HepG2 (cell line): ENCODE results near the gene ASXL1. TPM values are rescaled to one million over a fixed set of nuclear protein-coding genes. Genes with fewer than 3 reads are reported as not detected.
A peak's percentile ranks its signal among the peaks of the same experiment; 100 is the strongest.

Experiments used
- ARID2 ChIP-seq: sonication (generic); formaldehyde crosslinking; IDR thresholded peaks from 2 replicates; pipeline ENCODE4 v1.8.1; 2022; ENCODE audit warnings: mild to moderate bottlenecking, missing genetic modification reagents, borderline replicate concordance
- DPF2 ChIP-seq: sonication (generic); formaldehyde crosslinking; IDR thresholded peaks from 2 replicates; pipeline ENCODE4 v1.4.0; 2020; ENCODE audit warnings: mild to moderate bottlenecking, low read depth, missing genetic modification reagents, borderline replicate concordance
- FOXM1 ChIP-seq: sonication (generic); formaldehyde crosslinking; IDR thresholded peaks from 2 replicates; pipeline ENCODE4 v1.5.0; 2020; ENCODE audit warnings: missing genetic modification reagents
- FOXP1 ChIP-seq, 2 experiments: fragments of 450-650 bp in 1 of 2; IDR thresholded peaks; 2 replicates each; pipeline ENCODE4 v1.6.1; 2017 to 2018; ENCODE audit warnings: antibody characterized with exemption in 1 of 2
- ISX ChIP-seq: sonication (generic); formaldehyde crosslinking; conservative IDR thresholded peaks from 2 replicates; pipeline ENCODE4 v1.5.0; 2020; ENCODE audit warnings: missing genetic modification reagents
- MEF2D ChIP-seq: sonication (generic); formaldehyde crosslinking; IDR thresholded peaks from 2 replicates; pipeline ENCODE4 v1.5.1; 2020; ENCODE audit warnings: mild to moderate bottlenecking, missing genetic modification reagents
- MEIS2 ChIP-seq: sonication (generic); formaldehyde crosslinking; IDR thresholded peaks from 2 replicates; pipeline ENCODE4 v1.9.0; 2021; ENCODE audit warnings: mild to moderate bottlenecking, missing genetic modification reagents
- NCOR1 ChIP-seq: fragments of 200-600 bp; sonication (generic); IDR thresholded peaks from 2 replicates; pipeline ENCODE4 v1.7.0; 2017; ENCODE audit warnings: antibody characterized with exemption, low read length, borderline replicate concordance
- RNF2 ChIP-seq: fragments of 450-650 bp; conservative IDR thresholded peaks from 2 replicates; pipeline ENCODE4 v1.6.1; 2016; ENCODE audit warnings: low read depth
- SRSF9 ChIP-seq: fragments of 200-400 bp; formaldehyde crosslinking; IDR thresholded peaks from 2 replicates; pipeline ENCODE4 v1.6.1; 2018; ENCODE audit warnings: borderline replicate concordance, mild to moderate bottlenecking, low read depth, low read length; ENCODE audit not compliant: insufficient read depth, poor library complexity, severe bottlenecking
- ZNF317 ChIP-seq: sonication (generic); formaldehyde crosslinking; IDR thresholded peaks from 2 replicates; pipeline ENCODE4 v1.5.0; 2020; ENCODE audit warnings: mild to moderate bottlenecking, missing genetic modification reagents
- ZNF484 ChIP-seq: sonication (generic); formaldehyde crosslinking; IDR thresholded peaks from 2 replicates; pipeline ENCODE4 v1.5.1; 2020; ENCODE audit warnings: mild to moderate bottlenecking, low read depth, missing genetic modification reagents, borderline replicate concordance
- ZNF607 ChIP-seq: sonication (generic); formaldehyde crosslinking; IDR thresholded peaks from 2 replicates; pipeline ENCODE4 v1.5.1; 2020; ENCODE audit warnings: missing genetic modification reagents, mild to moderate bottlenecking, borderline replicate concordance
- ZNF652 ChIP-seq: IDR thresholded peaks from 2 replicates; pipeline ENCODE4 v1.6.1; 2016; ENCODE audit warnings: low read depth, borderline replicate concordance
- polyA plus RNA-seq, 8 experiments: library from polyadenylated mRNA; depleted of rRNA in 3 of 8; stranded (reverse) in 7 of 8; unstranded in 1 of 8; fragments of >200 nt; fragmentation: Illumina TruSeq in 4 of 8; extraction: Trizol in 4 of 8; gene quantifications; 2 replicates each; pipeline versions ENCODE4 v1.2.1 to v1.2.3, GENCODE V29; 2011 to 2016; ENCODE audit warnings: low read depth in 4 of 8, missing spikeins in 1 of 8, mixed read lengths in 1 of 8; ENCODE audit not compliant: insufficient read depth in 1 of 8
- total RNA-seq, 5 experiments: library from RNA; depleted of rRNA; stranded (reverse); fragments of >200 nt; fragmentation: Illumina TruSeq; extraction: Trizol; gene quantifications; 2 replicates each; pipeline ENCODE4 v1.2.3, GENCODE V29; 2016; ENCODE audit warnings: low read depth in 1 of 5
- TF ChIP-seq, protein P1 (sequence below): sonication (generic); formaldehyde crosslinking; IDR thresholded peaks from 2 replicates; pipeline ENCODE4 v1.8.0; 2022; ENCODE audit warnings: missing genetic modification reagents, mild to moderate bottlenecking, borderline replicate concordance
- TF ChIP-seq, protein P2 (sequence below): sonication (generic); formaldehyde crosslinking; IDR thresholded peaks from 2 replicates; pipeline ENCODE4 v1.4.0; 2020; ENCODE audit warnings: missing genetic modification reagents, borderline replicate concordance
- TF ChIP-seq, protein P3 (sequence below): sonication (generic); formaldehyde crosslinking; IDR thresholded peaks from 2 replicates; pipeline ENCODE4 v1.4.0; 2020; ENCODE audit warnings: missing genetic modification reagents
- TF ChIP-seq, protein P4 (sequence below), 2 experiments: fragments of 450-650 bp in 1 of 2; sonication (generic) in 1 of 2; formaldehyde crosslinking; IDR thresholded peaks; 2 replicates each; pipeline versions ENCODE4 v1.5.0 to v1.8.0; 2020 to 2022; ENCODE audit warnings: mild to moderate bottlenecking in 1 of 2, missing genetic modification reagents in 1 of 2
- TF ChIP-seq, protein P5 (sequence below): sonication (generic); IDR thresholded peaks from 2 replicates; pipeline ENCODE4 v1.6.1; 2016; ENCODE audit warnings: low read depth, borderline replicate concordance
- TF ChIP-seq, protein P6 (sequence below): sonication (generic); formaldehyde crosslinking; IDR thresholded peaks from 2 replicates; pipeline ENCODE4 v1.9.0; 2021; ENCODE audit warnings: missing genetic modification reagents, mild to moderate bottlenecking, borderline replicate concordance
- TF ChIP-seq, protein P7 (sequence below): sonication (generic); formaldehyde crosslinking; IDR thresholded peaks from 2 replicates; pipeline ENCODE4 v1.5.1; 2020; ENCODE audit warnings: mild to moderate bottlenecking, missing genetic modification reagents, borderline replicate concordance

ASXL1 gene
- total and polyA plus RNA-seq, 2 of the 13 experiments (the other 11 are each of a cell fraction or from before 2014, with no cell fraction given) = 62.1 to 74.8 TPM

DNA sequence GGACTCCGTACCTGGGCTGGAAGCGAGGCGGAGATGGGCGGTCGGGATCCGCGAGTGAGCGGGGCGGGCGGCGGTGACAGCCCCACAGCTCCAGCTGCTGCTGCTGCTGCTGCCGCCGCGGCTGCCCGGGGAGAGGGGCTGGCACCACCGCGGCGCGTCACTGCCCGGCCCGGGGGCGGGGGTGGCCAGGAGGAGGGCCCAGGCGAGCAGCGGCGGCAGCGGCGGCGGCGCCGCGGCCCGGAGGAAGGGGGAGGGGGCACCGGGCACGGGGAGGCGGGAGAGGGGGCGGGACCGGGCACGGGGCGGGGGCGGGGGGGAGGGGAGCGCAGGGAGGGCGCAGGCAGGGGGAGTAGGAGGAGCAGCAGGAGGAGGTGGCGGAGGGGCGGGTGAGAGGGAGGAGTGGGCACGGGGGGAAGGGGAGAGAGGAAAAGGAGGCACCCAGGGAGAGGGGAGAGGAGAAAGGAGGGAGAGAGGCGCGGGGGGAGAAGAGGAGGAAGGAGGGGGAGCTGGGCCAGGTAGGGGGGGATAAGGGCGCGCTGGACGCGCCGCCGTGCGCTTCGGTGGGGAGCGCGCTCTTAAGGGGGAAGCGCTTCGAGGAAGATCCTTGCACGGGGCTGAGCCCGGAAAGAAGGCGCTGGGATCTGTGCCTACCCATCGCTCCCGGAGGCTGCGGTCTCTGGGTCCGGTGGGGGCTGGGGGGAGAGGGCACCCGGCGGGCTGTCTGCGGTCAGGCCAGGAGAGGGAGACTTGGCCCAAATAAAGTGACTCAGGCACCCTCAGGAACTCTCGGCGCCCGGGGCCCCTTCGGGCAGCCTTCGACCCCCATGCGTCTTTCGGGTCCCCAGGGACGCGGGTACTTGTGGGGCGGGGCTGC is 125.5 kb downstream of the ASXL1 start (continued):
- TF ChIP-seq, protein P1, sequence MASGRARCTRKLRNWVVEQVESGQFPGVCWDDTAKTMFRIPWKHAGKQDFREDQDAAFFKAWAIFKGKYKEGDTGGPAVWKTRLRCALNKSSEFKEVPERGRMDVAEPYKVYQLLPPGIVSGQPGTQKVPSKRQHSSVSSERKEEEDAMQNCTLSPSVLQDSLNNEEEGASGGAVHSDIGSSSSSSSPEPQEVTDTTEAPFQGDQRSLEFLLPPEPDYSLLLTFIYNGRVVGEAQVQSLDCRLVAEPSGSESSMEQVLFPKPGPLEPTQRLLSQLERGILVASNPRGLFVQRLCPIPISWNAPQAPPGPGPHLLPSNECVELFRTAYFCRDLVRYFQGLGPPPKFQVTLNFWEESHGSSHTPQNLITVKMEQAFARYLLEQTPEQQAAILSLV (CRISPR knock-in tag) = no peak
- TF ChIP-seq FOXP1 (IDR thresholded peaks at IDR 0.05) (no peak), FOXP1 (CRISPR knock-in tag; IDR thresholded peaks at IDR 0.05) (no peak), DPF2 (no peak), ZNF652 (no peak), SRSF9 (no peak), ZNF607 (CRISPR knock-in tag) (no peak), MEF2D (CRISPR knock-in tag) (peak; percentile 63), RNF2 (no peak), ZNF484 (no peak), ARID2 (CRISPR knock-in tag) (no peak), MEIS2 (peak; percentile 65), ZNF317 (peak; percentile 81; the same call in 1 of the 2 replicates), FOXM1 (CRISPR knock-in tag) (no peak), NCOR1 (0 out of 2 replicates have a peak, but pooled peaks have one; percentile 15), ISX (CRISPR knock-in tag) (0 out of 2 replicates have a peak, but pooled peaks have one; percentile 66)
- TF ChIP-seq, protein P2, sequence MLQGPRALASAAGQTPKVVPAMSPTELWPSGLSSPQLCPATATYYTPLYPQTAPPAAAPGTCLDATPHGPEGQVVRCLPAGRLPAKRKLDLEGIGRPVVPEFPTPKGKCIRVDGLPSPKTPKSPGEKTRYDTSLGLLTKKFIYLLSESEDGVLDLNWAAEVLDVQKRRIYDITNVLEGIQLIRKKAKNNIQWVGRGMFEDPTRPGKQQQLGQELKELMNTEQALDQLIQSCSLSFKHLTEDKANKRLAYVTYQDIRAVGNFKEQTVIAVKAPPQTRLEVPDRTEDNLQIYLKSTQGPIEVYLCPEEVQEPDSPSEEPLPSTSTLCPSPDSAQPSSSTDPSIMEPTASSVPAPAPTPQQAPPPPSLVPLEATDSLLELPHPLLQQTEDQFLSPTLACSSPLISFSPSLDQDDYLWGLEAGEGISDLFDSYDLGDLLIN (CRISPR knock-in tag) = no peak
- TF ChIP-seq, protein P3, sequence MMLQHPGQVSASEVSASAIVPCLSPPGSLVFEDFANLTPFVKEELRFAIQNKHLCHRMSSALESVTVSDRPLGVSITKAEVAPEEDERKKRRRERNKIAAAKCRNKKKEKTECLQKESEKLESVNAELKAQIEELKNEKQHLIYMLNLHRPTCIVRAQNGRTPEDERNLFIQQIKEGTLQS (CRISPR knock-in tag) = 0 out of 2 replicates have a peak, but pooled peaks have one; percentile 36
- TF ChIP-seq, protein P4, sequence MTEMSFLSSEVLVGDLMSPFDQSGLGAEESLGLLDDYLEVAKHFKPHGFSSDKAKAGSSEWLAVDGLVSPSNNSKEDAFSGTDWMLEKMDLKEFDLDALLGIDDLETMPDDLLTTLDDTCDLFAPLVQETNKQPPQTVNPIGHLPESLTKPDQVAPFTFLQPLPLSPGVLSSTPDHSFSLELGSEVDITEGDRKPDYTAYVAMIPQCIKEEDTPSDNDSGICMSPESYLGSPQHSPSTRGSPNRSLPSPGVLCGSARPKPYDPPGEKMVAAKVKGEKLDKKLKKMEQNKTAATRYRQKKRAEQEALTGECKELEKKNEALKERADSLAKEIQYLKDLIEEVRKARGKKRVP (CRISPR knock-in tag; IDR thresholded peaks at IDR 0.05) = no peak
- TF ChIP-seq, protein P5, sequence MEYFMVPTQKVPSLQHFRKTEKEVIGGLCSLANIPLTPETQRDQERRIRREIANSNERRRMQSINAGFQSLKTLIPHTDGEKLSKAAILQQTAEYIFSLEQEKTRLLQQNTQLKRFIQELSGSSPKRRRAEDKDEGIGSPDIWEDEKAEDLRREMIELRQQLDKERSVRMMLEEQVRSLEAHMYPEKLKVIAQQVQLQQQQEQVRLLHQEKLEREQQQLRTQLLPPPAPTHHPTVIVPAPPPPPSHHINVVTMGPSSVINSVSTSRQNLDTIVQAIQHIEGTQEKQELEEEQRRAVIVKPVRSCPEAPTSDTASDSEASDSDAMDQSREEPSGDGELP = peak; percentile 49; the same call in 1 of the 2 replicates
- TF ChIP-seq, protein P6, sequence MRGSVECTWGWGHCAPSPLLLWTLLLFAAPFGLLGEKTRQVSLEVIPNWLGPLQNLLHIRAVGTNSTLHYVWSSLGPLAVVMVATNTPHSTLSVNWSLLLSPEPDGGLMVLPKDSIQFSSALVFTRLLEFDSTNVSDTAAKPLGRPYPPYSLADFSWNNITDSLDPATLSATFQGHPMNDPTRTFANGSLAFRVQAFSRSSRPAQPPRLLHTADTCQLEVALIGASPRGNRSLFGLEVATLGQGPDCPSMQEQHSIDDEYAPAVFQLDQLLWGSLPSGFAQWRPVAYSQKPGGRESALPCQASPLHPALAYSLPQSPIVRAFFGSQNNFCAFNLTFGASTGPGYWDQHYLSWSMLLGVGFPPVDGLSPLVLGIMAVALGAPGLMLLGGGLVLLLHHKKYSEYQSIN (CRISPR knock-in tag) = no peak
- TF ChIP-seq, protein P7, sequence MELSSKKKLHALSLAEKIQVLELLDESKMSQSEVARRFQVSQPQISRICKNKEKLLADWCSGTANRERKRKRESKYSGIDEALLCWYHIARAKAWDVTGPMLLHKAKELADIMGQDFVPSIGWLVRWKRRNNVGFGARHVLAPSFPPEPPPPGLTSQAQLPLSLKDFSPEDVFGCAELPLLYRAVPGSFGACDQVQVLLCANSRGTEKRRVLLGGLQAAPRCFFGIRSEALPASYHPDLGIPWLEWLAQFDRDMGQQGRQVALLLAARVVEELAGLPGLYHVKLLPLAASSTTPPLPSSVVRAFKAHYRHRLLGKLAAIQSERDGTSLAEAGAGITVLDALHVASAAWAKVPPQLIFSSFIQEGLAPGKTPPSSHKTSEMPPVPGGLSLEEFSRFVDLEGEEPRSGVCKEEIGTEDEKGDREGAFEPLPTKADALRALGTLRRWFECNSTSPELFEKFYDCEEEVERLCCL = no peak
